Chondrocyte (in vitro differentiated cells): Measurements from ENCODE around the gene DUSP28. TPM values are rescaled to one million over a fixed set of nuclear protein-coding genes. Genes with fewer than 3 reads are reported as not detected.

Experiments
- DNase-seq: peaks from one replicate; pipeline ENCODE4 v3.0.0; 2021; ENCODE audit warnings: mixed read lengths, low spot score
- H3K27ac Mint-ChIP-seq: one replicate; pipeline ENCODE4 v1.8.0; 2021; ENCODE audit warnings: mild to moderate bottlenecking, moderate library complexity, mixed read lengths; ENCODE audit not compliant: unreplicated experiment
- H3K27me3 Mint-ChIP-seq: 2 replicates; pipeline ENCODE4 v1.8.0; 2021; ENCODE audit warnings: low read depth, mixed read lengths
- H3K36me3 Mint-ChIP-seq: 2 replicates; pipeline ENCODE4 v1.8.0; 2021; ENCODE audit warnings: low read depth, mixed read lengths
- H3K4me1 Mint-ChIP-seq: 2 replicates; pipeline ENCODE4 v1.8.0; 2021; ENCODE audit warnings: low read depth, mild to moderate bottlenecking, mixed read lengths
- H3K4me3 Mint-ChIP-seq: one replicate; pipeline ENCODE4 v1.8.0; 2021; ENCODE audit warnings: mild to moderate bottlenecking, moderate library complexity, mixed read lengths; ENCODE audit not compliant: unreplicated experiment
- H3K9me3 Mint-ChIP-seq: 2 replicates; pipeline ENCODE4 v1.8.0; 2021; ENCODE audit warnings: low read depth, mixed read lengths
- total RNA-seq: library from RNA; stranded (reverse); gene quantifications from 3 replicates; pipeline ENCODE4 v1.2.1, GENCODE V29; 2021
- TF ChIP-seq, protein P1 (sequence below): fragments of 200-600 bp; sonication (generic); IDR thresholded peaks from 2 replicates; pipeline ENCODE4 v1.5.0; 2021; ENCODE audit warnings: antibody characterized with exemption, mild to moderate bottlenecking, moderate library complexity

DUSP28 gene
- total RNA-seq, 1 donor from 2014 or later, result 3.7 TPM

DNA sequence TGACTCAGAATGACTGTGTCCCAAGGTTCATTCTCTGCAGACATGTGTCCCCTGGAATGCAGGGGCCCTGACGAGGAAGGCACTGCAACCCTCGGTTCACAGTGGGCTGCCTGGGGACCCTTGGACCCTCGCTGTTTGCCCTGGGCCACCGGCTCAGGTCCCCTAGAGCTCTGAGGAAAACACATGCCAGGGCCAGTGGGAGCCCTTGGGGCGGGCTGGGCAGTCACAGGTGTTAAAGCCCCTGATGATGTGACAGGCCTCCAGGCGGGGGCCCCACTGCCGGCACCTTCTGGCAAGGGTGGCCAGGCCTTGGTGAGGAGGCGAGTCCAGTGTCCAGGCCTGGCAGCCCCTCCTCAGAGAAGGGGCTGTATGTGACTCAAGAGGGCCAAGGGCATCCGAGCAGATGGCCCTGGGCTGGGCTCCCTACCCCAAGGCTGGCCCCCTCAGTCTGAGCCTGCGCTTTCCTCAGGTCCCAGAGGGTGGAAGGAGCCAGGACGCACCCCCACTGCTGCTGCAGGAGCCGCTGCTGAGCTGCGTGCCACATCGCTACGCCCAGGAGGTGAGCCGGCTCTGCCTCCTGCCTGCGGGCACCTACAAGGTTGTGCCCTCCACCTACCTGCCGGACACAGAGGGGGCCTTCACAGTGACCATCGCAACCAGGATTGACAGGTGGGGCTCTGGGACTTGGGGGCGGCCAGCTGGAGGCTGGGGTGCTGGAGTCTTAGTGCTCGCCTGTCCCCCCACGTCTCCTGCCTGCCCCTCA is 37.4 kb downstream of the DUSP28 start:
- Mint-ChIP-seq H3K27me3 (no peaks in the 10 kb centered on the region), H3K9me3 (no peaks in the 10 kb centered on the region), H3K27ac (no peak overlapping the region), H3K36me3 (peaks cover 2% of the 10 kb centered on the region), H3K4me3 (no peak overlapping the region), H3K4me1 (no peaks in the 10 kb centered on the region)
- peak; percentile 80 for DNase-seq
- TF ChIP-seq, protein P1, sequence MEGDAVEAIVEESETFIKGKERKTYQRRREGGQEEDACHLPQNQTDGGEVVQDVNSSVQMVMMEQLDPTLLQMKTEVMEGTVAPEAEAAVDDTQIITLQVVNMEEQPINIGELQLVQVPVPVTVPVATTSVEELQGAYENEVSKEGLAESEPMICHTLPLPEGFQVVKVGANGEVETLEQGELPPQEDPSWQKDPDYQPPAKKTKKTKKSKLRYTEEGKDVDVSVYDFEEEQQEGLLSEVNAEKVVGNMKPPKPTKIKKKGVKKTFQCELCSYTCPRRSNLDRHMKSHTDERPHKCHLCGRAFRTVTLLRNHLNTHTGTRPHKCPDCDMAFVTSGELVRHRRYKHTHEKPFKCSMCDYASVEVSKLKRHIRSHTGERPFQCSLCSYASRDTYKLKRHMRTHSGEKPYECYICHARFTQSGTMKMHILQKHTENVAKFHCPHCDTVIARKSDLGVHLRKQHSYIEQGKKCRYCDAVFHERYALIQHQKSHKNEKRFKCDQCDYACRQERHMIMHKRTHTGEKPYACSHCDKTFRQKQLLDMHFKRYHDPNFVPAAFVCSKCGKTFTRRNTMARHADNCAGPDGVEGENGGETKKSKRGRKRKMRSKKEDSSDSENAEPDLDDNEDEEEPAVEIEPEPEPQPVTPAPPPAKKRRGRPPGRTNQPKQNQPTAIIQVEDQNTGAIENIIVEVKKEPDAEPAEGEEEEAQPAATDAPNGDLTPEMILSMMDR, result no peak

DNA sequence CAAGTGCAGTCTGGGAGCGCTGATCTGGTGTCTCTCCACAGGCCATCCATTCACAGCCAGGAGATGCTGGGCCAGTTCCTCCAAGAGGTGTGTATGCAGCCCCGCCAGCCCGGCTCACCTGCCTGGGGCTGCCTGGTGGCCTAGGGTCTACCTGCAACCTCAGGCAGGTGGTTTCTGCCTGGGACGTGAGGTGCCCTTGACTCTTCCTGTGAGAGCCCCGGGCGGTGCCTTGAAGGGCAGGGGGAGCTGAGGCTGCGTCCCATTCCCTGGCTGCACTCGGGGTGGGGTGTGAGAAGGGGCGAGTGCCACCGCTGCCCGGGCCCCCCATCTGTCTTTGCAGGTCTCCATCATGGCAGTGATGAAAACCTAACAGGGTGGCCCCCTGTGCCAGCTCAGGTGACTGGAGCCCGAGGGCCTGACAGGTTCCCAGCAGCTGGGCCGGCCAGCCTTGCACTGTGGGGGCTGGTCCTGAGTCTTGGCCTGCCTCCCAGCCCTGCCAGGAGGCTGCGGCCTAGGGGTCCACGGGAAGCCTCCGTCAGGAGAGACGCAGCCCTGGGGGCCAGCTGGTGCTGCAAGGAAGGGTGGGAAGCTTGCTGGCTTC is 38.3 kb downstream of the DUSP28 start:
- H3K27me3 Mint-ChIP-seq, result no peaks in the 10 kb centered on the region
- peak; percentile 88 for DNase-seq
- TF ChIP-seq, protein P1, result no peak
- H3K4me3 Mint-ChIP-seq, result no peak overlapping the region
- no peak overlapping the region for H3K27ac Mint-ChIP-seq
- peaks cover 2% of the 10 kb centered on the region for H3K36me3 Mint-ChIP-seq
- H3K9me3 Mint-ChIP-seq, result no peaks in the 10 kb centered on the region
- no peaks in the 10 kb centered on the region for H3K4me1 Mint-ChIP-seq

DNA sequence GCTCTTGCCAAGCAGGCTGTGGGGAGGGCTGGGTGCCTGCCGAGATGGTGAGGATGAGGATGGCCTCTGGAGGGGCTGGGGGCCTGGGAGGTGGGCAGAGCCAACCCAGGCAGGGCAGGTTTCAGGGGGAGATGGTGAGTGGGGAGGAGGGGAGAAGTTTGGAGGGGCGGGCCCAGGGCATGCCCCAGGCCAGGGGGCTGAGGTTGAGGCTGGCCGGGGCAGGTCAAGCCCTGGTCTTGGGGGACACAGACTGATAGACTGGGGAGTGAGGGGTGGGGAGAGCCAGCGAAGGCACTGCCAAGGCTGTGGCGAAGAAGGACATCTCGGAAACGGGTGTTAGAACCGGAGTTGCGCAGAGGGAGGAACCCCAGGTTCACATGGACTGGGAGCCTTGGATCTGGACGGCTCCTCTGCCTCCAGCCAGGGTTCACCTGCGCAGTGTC is 39.0 kb downstream of the DUSP28 start:
- TF ChIP-seq, protein P1, result no peak
- H3K27me3 Mint-ChIP-seq, result no peaks in the 10 kb centered on the region

DNA sequence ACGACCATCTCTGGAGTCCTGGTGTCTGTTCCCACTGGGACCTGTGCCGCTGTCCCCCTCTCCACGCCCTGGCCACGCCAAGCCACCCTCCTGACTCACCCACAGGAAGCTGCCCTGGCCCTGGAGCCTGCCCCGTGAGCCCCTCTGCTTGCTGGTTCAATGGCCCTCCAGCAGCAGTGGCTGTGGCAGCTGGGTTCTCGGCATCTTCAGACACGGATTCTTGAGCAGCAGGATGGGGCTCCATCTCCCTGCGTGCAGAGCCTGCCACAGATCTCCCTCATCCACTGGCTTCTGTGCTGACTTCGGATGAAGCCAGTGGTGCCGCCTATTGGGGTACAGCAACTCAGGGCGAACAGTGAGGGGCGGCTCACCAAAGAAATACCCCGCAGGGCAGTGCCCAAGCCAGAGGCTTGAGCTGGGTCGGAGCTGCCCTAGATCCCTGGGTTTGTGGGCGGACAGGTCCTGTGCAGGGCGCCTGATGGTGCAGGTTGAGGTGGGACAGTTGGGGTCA is 40.3 kb downstream of the DUSP28 start:
- Mint-ChIP-seq H3K4me3 (no peak overlapping the region), H3K27ac (no peak overlapping the region), H3K36me3 (peaks cover 2% of the 10 kb centered on the region), H3K27me3 (no peaks in the 10 kb centered on the region), H3K4me1 (peaks cover 3% of the 10 kb centered on the region), H3K9me3 (no peaks in the 10 kb centered on the region)
- TF ChIP-seq, protein P1, result no peak
- DNase-seq, result peak; percentile 79

More for the DNA sequence above, 39.0 kb downstream of the DUSP28 start:
- Mint-ChIP-seq H3K4me1 (no peaks in the 10 kb centered on the region), H3K36me3 (peaks cover 2% of the 10 kb centered on the region), H3K9me3 (no peaks in the 10 kb centered on the region), H3K27ac (no peak overlapping the region), H3K4me3 (no peak overlapping the region)
- peak; percentile 83 for DNase-seq

- no peaks in the 10 kb centered on the region for H3K27me3 Mint-ChIP-seq
- TF ChIP-seq, protein P1, result no peak
- no peak overlapping the region for H3K4me3 Mint-ChIP-seq
- H3K27ac Mint-ChIP-seq, result no peak overlapping the region
- H3K4me1 Mint-ChIP-seq, result peaks cover 3% of the 10 kb centered on the region
- peak; percentile 83 for DNase-seq
- H3K9me3 Mint-ChIP-seq, result no peaks in the 10 kb centered on the region
- peaks cover 2% of the 10 kb centered on the region for H3K36me3 Mint-ChIP-seq
Observed at GRCh38 chr2:240601061-240601830, 41.1 kb downstream of the DUSP28 start.
